ENCODE results near the gene ACBD4. TPM values are rescaled to one million over a fixed set of nuclear protein-coding genes. Genes with fewer than 3 reads are reported as not detected.
A peak's percentile ranks its signal among the peaks of the same experiment; 100 is the strongest.

The ACBD4 gene
- total RNA-seq (10 to 100 TPM; 24.8 to 26.3 TPM), total RNA-seq (3.4 to 50.8 (median 15.5) reads per million in 172 experiments)
- 16.8 TPM for polyA plus RNA-seq (2013, experiment 1 of 2)
- polyA plus RNA-seq (2013, experiment 2 of 2) = 17.8 TPM

- Histone ChIP-seq H3K27ac (ENCODE audit: low read depth in 1 of 2, low read length in 2 of 2) (peak within 1 kb of the TSS; percentile 43 to 58), H3K36me3 (ENCODE audit: insufficient read depth, low read length) (peaks cover 11% of the 10 kb centered on the region), H3K27me3 (ENCODE audit: control insufficient read depth in 1 of 2, insufficient read depth in 2 of 2, low read length in 2 of 2) (no peaks in the 10 kb centered on the region), H3K4me1 (ENCODE audit: insufficient read depth, low read length) (peaks cover 37% of the 10 kb centered on the region), H3K4me3 (ENCODE audit: low read length) (peak within 1 kb of the TSS; percentile 87), H3K9me3 (ENCODE audit: control insufficient read depth in 1 of 2, insufficient read depth in 1 of 2, low read length in 2 of 2) (no peaks in the 10 kb centered on the region)
- peak within 1 kb of the TSS; percentile 94 for H3K4me3 Mint-ChIP-seq
- intact Hi-C loops (cut with DNase I, micrococcal nuclease) = loop anchor here (1.0 to 2.0 kb wide), 6 partner anchors 13 to 250 kb away; partner anchors contain the start of genes HEXIM1 (in 2 of the 2) and HEXIM2 (in 1 of the 2)
- H3K9me3 Mint-ChIP-seq = no peaks in the 10 kb centered on the region
- peaks cover 26% of the 10 kb centered on the region for H3K4me1 Mint-ChIP-seq (ENCODE audit: low read depth)
- DNase-seq (peak; percentile 94 to 99 (median 98)), ATAC-seq (ENCODE audit: poor library complexity) (peak; percentile 88)
- H3K27me3 Mint-ChIP-seq = no peaks in the 10 kb centered on the region
- H3K27ac Mint-ChIP-seq = peak within 1 kb of the TSS; percentile 85
- H3K36me3 Mint-ChIP-seq (ENCODE audit: low read depth) = peaks cover 6% of the 10 kb centered on the region
- TF ChIP-seq CTCF (IDR thresholded peaks at IDR 0.05) = peak; percentile 100
- ChIA-PET CTCF (interaction anchor here (0.6 to 3.8 kb wide), 49 partner anchors 9 to 274 kb away, joined by 3 to 168 read pairs (median 5); partner anchors contain the start of genes C1QL1, HEXIM1, HEXIM2 and MAP3K14), POLR2A (interaction anchor here (0.6 to 7.7 kb wide), 16 partner anchors 10 to 215 kb away, joined by 3 to 192 read pairs (median 5); partner anchors contain the start of genes HEXIM1, HEXIM2, MAP3K14 and NMT1)
Measured at GRCh38 chr17:45135192-45135977, at the start of gene ACBD4. Gene ACBD4, plus strand, starts transcription at chr17:45135687. Its CDS starts 458 bp downstream, at chr17:45136145.

GRCh38 chr17:45086391-45086790, 49.1 kb upstream of the ACBD4 start:
- Histone ChIP-seq H3K27me3 (ENCODE audit: control insufficient read depth in 1 of 2, insufficient read depth in 2 of 2, low read length in 2 of 2) (no peaks in the 10 kb centered on the region), H3K9me3 (ENCODE audit: control insufficient read depth in 1 of 2, insufficient read depth in 1 of 2, low read length in 2 of 2) (no peaks in the 10 kb centered on the region), H3K4me3 (ENCODE audit: low read length) (no peak overlapping the region), H3K4me1 (ENCODE audit: insufficient read depth, low read length) (no peaks in the 10 kb centered on the region), H3K36me3 (ENCODE audit: insufficient read depth, low read length) (peaks cover 84% of the 10 kb centered on the region), H3K27ac (ENCODE audit: low read depth in 1 of 2, low read length in 2 of 2) (no peak overlapping the region)
- CTCF ChIA-PET = interaction anchor here (0.7 kb wide), 1 partner anchor 63 kb away, joined by 4 read pairs; no protein-coding TSS in a partner anchor
- H3K27ac Mint-ChIP-seq = no peak overlapping the region
- TF ChIP-seq CTCF (IDR thresholded peaks at IDR 0.05) = no peak
- no peaks in the 10 kb centered on the region for H3K27me3 Mint-ChIP-seq
- H3K36me3 Mint-ChIP-seq (ENCODE audit: low read depth) = peaks cover 76% of the 10 kb centered on the region
- ATAC-seq (ENCODE audit: poor library complexity) (no peak), DNase-seq (no peak)
- POLR2A ChIA-PET = interaction anchor here (0.7 kb wide), 1 partner anchor 93 kb away, joined by 3 read pairs; no protein-coding TSS in a partner anchor
- H3K4me1 Mint-ChIP-seq (ENCODE audit: low read depth) = no peaks in the 10 kb centered on the region
- no peaks in the 10 kb centered on the region for H3K9me3 Mint-ChIP-seq
- no peak overlapping the region for H3K4me3 Mint-ChIP-seq
- intact Hi-C loops (cut with DNase I, micrococcal nuclease) = no loop called here

- peaks cover 76% of the 10 kb centered on the region for H3K36me3 Mint-ChIP-seq (ENCODE audit: low read depth)
Measured at GRCh38 chr17:45086865-45087503, 48.5 kb upstream of the ACBD4 start.

More at GRCh38 chr17:45086865-45087503, 48.5 kb upstream of the ACBD4 start:
- ATAC-seq (ENCODE audit: poor library complexity) (no peak), DNase-seq (no peak)
- CTCF ChIA-PET = no interaction called here
- TF ChIP-seq CTCF (IDR thresholded peaks at IDR 0.05) = no peak
- Histone ChIP-seq H3K4me3 (ENCODE audit: low read length) (no peak overlapping the region), H3K27me3 (ENCODE audit: control insufficient read depth in 1 of 2, insufficient read depth in 2 of 2, low read length in 2 of 2) (no peaks in the 10 kb centered on the region), H3K36me3 (ENCODE audit: insufficient read depth, low read length) (peaks cover 84% of the 10 kb centered on the region), H3K9me3 (ENCODE audit: control insufficient read depth in 1 of 2, insufficient read depth in 1 of 2, low read length in 2 of 2) (no peaks in the 10 kb centered on the region), H3K27ac (ENCODE audit: low read depth in 1 of 2, low read length in 2 of 2) (no peak overlapping the region), H3K4me1 (ENCODE audit: insufficient read depth, low read length) (no peaks in the 10 kb centered on the region)
- H3K4me1 Mint-ChIP-seq (ENCODE audit: low read depth) = no peaks in the 10 kb centered on the region
- POLR2A ChIA-PET = no interaction called here
- no peaks in the 10 kb centered on the region for H3K27me3 Mint-ChIP-seq
- no peak overlapping the region for H3K4me3 Mint-ChIP-seq
- H3K9me3 Mint-ChIP-seq = no peaks in the 10 kb centered on the region
- intact Hi-C loops (cut with DNase I, micrococcal nuclease) = no loop called here
- no peak overlapping the region for H3K27ac Mint-ChIP-seq

Data from CD4-positive, alpha-beta T cell (primary cell).